BE2C (cell line): ENCODE data around the gene FAAH.

ENCODE experiments used
- DNase-seq: peaks from one replicate; pipeline ENCODE4 v3.0.0-alpha.2; 2020
- H3K27me3 ChIP-seq: fragments of 250-450 bp; sonication (Bioruptor Pico); 2 replicates; pipeline ENCODE4 v1.5.1; 2020; ENCODE audit warnings: mild to moderate bottlenecking
- H3K36me3 ChIP-seq: fragments of 250-450 bp; sonication (Bioruptor Pico); 2 replicates; pipeline ENCODE4 v1.5.1; 2020; ENCODE audit warnings: mild to moderate bottlenecking
- H3K4me1 ChIP-seq: fragments of 250-450 bp; sonication (Bioruptor Pico); 2 replicates; pipeline ENCODE4 v1.5.1; 2020
- H3K4me3 ChIP-seq: 2 replicates; pipeline ENCODE4 v1.5.1; 2011; ENCODE audit warnings: low read depth, low read length
- H3K9me3 ChIP-seq: fragments of 250-450 bp; sonication (Bioruptor Pico); 2 replicates; pipeline ENCODE4 v1.5.1; 2020
- CTCF ChIP-seq: IDR thresholded peaks from 2 replicates; pipeline ENCODE4 v1.5.1; 2012; ENCODE audit warnings: mild to moderate bottlenecking, low read depth, low read length

Gene FAAH

DNA sequence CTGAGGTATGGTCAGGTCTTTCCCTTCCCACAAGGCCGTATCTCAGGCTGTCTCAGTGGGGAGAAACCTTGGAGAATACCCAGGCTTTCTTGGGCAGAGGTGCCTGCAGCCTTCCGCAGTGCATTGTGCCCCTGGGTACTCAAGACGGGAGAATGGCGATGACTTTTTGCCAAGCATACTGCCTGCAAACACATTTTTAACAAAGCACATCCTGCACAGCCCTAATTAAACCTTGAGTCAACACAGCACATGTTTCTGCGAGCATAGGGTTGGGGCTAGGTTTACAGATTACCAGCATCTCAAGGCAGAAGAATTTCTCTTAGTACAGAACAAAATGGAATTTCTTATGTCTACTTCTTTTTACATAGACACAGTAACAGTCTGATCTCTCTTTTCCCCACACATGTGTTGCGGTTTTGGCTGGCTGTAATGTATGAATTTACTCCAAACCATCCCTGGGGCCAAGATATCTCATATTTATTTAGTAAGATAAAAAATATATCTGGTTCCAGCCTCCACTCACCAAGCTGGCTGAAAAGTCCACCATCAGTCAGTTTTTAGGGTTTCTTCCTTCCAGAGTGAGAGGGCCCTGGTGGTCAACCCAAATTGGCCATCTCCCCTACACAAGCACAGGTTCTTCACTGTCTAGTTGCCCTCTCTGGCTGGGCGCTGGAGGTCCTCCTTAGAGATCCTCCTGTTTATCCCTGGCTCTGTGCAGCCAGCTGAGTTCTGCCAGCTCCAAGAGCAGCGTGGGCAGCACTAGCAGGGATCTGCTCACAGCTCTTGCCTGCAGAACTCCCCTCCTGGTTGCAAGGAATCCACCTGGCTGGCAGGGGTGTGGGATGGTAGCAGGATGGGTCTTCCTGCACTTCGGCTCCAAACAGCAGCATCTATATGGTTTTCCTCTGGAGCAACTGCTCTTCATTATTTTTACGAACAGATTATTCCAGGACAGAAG is 2.6 kb downstream of the FAAH start:
- no peak for TF ChIP-seq CTCF
- no peak for DNase-seq
- Histone ChIP-seq H3K9me3 (no peaks in the 10 kb centered on the region), H3K4me1 (no peaks in the 10 kb centered on the region), H3K4me3 (no peak overlapping the region), H3K27me3 (no peaks in the 10 kb centered on the region), H3K36me3 (no peaks in the 10 kb centered on the region)

- Histone ChIP-seq H3K36me3 (no peaks in the 10 kb centered on the region), H3K4me3 (no peak overlapping the region), H3K9me3 (no peaks in the 10 kb centered on the region), H3K27me3 (no peaks in the 10 kb centered on the region), H3K4me1 (no peaks in the 10 kb centered on the region)
- no peak for TF ChIP-seq CTCF
- no peak for DNase-seq
Measured at GRCh38 chr1:46399307-46399706, 5.2 kb downstream of the FAAH start.

DNA sequence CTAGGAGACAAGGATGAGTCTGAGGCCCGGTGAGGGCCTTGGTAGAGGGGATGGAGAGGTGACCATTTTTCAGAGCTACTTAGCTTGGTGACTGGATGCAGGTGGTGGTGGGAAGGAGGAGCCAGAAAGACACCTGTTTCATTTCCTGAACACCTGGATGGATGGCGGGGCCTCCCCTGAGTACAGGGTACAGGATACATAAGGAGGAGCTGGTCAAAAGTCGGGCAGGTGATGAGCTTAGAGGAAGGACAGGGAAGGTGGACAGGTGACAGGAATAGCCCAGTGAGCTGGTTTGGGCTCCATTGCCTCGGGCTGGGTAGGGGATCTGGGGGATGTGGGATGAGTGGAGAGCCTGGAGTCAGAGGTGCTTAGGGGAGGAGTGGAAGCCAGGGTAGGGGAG is 6.3 kb downstream of the FAAH start:
- no peak overlapping the region for H3K4me3 ChIP-seq
- H3K4me1 ChIP-seq = no peaks in the 10 kb centered on the region
- no peaks in the 10 kb centered on the region for H3K9me3 ChIP-seq
- TF ChIP-seq CTCF = no peak
- H3K36me3 ChIP-seq = no peaks in the 10 kb centered on the region
- no peak for DNase-seq
- H3K27me3 ChIP-seq = no peaks in the 10 kb centered on the region

- Histone ChIP-seq H3K27me3 (no peaks in the 10 kb centered on the region), H3K4me3 (no peak overlapping the region), H3K36me3 (no peaks in the 10 kb centered on the region), H3K4me1 (no peaks in the 10 kb centered on the region), H3K9me3 (no peaks in the 10 kb centered on the region)
- no peak for DNase-seq
- TF ChIP-seq CTCF = no peak
Measured at GRCh38 chr1:46401154-46401913, 7.2 kb downstream of the FAAH start.

DNA sequence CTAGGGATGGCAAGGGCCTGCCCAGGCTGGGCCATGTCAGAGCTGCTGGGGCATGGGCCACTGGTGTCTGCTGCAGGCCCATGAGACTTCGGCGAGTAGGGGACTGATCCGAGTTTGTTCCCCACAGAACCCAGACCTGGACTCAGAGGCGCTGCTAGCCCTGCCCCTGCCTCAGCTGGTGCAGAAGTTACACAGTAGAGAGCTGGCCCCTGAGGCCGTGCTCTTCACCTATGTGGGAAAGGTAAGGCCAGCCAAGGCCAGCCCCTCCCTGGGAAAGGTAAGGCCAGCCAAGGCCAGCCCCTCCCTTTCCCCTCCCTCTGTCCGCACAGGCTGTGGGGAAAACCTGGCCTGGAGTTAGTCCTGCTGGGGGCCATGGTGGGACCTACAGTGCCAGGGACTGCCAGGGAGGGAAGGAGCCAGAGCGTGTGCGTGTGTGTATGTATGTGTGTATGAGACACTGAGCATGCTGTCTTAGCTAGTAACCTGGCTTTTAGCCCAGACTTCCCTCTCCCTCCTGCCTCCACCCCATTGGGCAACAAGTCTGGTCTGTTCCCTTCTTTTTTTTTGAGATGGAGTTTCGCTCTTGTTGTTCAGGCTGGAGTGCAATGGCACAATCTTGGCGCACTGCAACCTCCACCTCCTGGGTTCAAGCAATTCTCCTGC is 8.0 kb downstream of the FAAH start:
- Histone ChIP-seq H3K27me3 (no peaks in the 10 kb centered on the region), H3K9me3 (no peaks in the 10 kb centered on the region), H3K4me1 (no peaks in the 10 kb centered on the region), H3K4me3 (no peak overlapping the region), H3K36me3 (no peaks in the 10 kb centered on the region)
- peak; percentile 16 for DNase-seq
- TF ChIP-seq CTCF = no peak
